K562 (cell line): Measurements from ENCODE around the gene ZNF618.

Source experiments
- MAFK ChIP-seq: IDR thresholded peaks from 2 replicates; pipeline ENCODE4 v1.6.1; 2011; ENCODE audit warnings: low read length, improper control_type of control experiment
- POLR2A ChIP-seq: fragments of 450-650 bp; conservative IDR thresholded peaks from 2 replicates; pipeline ENCODE4 v1.6.1; 2016
- ZNF76 ChIP-seq: fragments of 250-450 bp; sonication (Bioruptor Pico); IDR thresholded peaks from 2 replicates; pipeline ENCODE4 v1.4.0; 2020; ENCODE audit warnings: mild to moderate bottlenecking, moderate library complexity, borderline replicate concordance

- TF ChIP-seq ZNF76 (CRISPR knock-in tag) (no peak), MAFK (no peak), POLR2A (no peak)
Observed at GRCh38 chr9:113990975-113991471, 114.9 kb downstream of the ZNF618 start.
